ENCODE results near the gene FOXN3.

DNA sequence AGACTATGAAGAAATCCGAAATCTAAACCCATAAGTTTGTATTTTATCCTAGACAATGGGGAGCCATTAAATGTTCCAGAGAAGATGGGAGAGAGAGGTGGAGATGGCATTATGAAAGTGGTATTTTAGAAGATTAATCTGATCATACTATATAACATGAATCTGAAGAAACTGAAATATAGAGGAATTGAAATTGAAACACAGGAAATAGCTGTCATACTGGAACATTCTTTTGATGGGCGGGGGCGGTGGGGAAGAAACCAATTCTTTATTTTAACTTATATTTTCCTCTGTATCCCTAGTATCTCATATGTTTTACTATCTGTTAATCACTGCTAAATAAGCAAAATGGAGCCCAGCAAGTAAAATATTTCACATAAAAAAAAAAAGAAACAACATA lies 27.0 kb upstream of the FOXN3 start:
- TF ChIP-seq POLR2A (IDR thresholded peaks at IDR 0.05): no peak
- TF ChIP-seq, protein P1, sequence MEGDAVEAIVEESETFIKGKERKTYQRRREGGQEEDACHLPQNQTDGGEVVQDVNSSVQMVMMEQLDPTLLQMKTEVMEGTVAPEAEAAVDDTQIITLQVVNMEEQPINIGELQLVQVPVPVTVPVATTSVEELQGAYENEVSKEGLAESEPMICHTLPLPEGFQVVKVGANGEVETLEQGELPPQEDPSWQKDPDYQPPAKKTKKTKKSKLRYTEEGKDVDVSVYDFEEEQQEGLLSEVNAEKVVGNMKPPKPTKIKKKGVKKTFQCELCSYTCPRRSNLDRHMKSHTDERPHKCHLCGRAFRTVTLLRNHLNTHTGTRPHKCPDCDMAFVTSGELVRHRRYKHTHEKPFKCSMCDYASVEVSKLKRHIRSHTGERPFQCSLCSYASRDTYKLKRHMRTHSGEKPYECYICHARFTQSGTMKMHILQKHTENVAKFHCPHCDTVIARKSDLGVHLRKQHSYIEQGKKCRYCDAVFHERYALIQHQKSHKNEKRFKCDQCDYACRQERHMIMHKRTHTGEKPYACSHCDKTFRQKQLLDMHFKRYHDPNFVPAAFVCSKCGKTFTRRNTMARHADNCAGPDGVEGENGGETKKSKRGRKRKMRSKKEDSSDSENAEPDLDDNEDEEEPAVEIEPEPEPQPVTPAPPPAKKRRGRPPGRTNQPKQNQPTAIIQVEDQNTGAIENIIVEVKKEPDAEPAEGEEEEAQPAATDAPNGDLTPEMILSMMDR (IDR thresholded peaks at IDR 0.05): no peak
